ENCODE data around the gene UBAC2. TPM values are rescaled to one million over a fixed set of nuclear protein-coding genes. Genes with fewer than 3 reads are reported as not detected.

UBAC2 gene
- total and polyA plus RNA-seq, 9 donors, result 38.7 to 87.5 (median 48.0) TPM

DNA sequence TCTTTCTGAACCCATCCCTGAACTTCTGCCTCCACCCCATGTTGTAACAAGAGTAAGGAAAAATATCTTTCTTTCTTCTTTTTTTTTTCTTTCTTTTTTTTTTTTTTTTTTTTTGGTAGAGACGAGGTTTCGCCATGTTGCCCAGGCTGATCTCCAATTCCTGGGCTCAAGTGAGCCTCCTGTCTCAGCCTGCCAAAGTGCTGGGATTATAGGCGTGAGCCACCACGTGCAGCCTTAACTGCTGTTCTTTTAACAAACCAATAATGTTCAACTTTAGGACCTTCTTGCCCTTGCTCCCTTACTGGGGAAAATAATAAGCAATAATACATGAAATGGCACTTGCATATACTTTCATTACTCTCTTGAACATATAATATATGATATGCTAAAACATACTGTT lies 86.9 kb downstream of the UBAC2 start:
- Histone ChIP-seq H3K27me3 (no peaks in the 10 kb centered on the region), H3K4me1 (ENCODE audit: insufficient read depth) (peaks cover 5% of the 10 kb centered on the region), H3K27ac (no peak overlapping the region), H3K4me3 (no peak overlapping the region), H3K9me3 (no peaks in the 10 kb centered on the region), H3K36me3 (no peaks in the 10 kb centered on the region)
- no peak for TF ChIP-seq EP300 (IDR thresholded peaks at IDR 0.05)
- TF ChIP-seq, protein P1, sequence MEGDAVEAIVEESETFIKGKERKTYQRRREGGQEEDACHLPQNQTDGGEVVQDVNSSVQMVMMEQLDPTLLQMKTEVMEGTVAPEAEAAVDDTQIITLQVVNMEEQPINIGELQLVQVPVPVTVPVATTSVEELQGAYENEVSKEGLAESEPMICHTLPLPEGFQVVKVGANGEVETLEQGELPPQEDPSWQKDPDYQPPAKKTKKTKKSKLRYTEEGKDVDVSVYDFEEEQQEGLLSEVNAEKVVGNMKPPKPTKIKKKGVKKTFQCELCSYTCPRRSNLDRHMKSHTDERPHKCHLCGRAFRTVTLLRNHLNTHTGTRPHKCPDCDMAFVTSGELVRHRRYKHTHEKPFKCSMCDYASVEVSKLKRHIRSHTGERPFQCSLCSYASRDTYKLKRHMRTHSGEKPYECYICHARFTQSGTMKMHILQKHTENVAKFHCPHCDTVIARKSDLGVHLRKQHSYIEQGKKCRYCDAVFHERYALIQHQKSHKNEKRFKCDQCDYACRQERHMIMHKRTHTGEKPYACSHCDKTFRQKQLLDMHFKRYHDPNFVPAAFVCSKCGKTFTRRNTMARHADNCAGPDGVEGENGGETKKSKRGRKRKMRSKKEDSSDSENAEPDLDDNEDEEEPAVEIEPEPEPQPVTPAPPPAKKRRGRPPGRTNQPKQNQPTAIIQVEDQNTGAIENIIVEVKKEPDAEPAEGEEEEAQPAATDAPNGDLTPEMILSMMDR (IDR thresholded peaks at IDR 0.05), result no peak
- no peak for TF ChIP-seq POLR2A (IDR thresholded peaks at IDR 0.05)
- intact Hi-C loops (cut with DNase I), result no loop called here
- 72 to 83% (median 78%) methylated on average over 4 of the region's 4 CpGs for WGBS, 3 donors
- DNase-seq, result no peak

GRCh38 chr13:99288089-99288488 lies 87.4 kb downstream of the UBAC2 start:
- no peaks in the 10 kb centered on the region for H3K9me3 ChIP-seq

DNA sequence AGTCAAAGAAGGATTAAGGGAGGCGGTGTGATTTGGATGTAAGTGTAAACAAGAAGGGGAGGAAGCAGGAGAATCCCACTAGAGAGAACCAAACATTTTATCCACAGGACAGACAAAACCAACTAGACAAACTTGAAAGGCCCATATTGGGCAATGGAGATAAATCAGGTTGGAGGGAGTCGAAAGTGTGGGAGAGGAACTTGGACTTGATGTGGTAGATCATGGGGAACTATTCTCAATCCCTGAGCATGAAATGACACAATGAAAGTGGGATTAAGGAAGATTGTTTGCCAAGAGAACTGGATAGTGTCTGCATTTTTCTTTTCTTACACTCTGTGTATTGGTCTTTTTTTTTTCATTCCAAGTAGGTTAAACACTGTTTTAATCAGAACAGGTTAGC lies 88.6 kb downstream of the UBAC2 start:
- no peak for TF ChIP-seq EP300 (IDR thresholded peaks at IDR 0.05)
- TF ChIP-seq POLR2A (IDR thresholded peaks at IDR 0.05), result no peak
- TF ChIP-seq, protein P1 (IDR thresholded peaks at IDR 0.05), result no peak
- 79 to 96% (median 85%) methylated on average over 2 of the region's 2 CpGs for WGBS, 3 donors
- Histone ChIP-seq H3K27ac (no peak overlapping the region), H3K4me3 (no peak overlapping the region), H3K27me3 (no peaks in the 10 kb centered on the region), H3K9me3 (no peaks in the 10 kb centered on the region), H3K36me3 (no peaks in the 10 kb centered on the region), H3K4me1 (ENCODE audit: insufficient read depth) (peaks cover 5% of the 10 kb centered on the region)
- DNase-seq, result no peak
- intact Hi-C loops (cut with DNase I), result no loop called here

More at GRCh38 chr13:99288089-99288488, 87.4 kb downstream of the UBAC2 start:
- 59 to 69% (median 65%) methylated on average over 2 of the region's 2 CpGs for WGBS, 3 donors
- TF ChIP-seq, protein P1 (IDR thresholded peaks at IDR 0.05), result no peak
- no peak for TF ChIP-seq EP300 (IDR thresholded peaks at IDR 0.05)
- TF ChIP-seq POLR2A (IDR thresholded peaks at IDR 0.05), result no peak
- Histone ChIP-seq H3K36me3 (no peaks in the 10 kb centered on the region), H3K4me3 (no peak overlapping the region), H3K27me3 (no peaks in the 10 kb centered on the region), H3K4me1 (ENCODE audit: insufficient read depth) (peaks cover 5% of the 10 kb centered on the region), H3K27ac (no peak overlapping the region)
- intact Hi-C loops (cut with DNase I), result no loop called here
- no peak for DNase-seq

DNA sequence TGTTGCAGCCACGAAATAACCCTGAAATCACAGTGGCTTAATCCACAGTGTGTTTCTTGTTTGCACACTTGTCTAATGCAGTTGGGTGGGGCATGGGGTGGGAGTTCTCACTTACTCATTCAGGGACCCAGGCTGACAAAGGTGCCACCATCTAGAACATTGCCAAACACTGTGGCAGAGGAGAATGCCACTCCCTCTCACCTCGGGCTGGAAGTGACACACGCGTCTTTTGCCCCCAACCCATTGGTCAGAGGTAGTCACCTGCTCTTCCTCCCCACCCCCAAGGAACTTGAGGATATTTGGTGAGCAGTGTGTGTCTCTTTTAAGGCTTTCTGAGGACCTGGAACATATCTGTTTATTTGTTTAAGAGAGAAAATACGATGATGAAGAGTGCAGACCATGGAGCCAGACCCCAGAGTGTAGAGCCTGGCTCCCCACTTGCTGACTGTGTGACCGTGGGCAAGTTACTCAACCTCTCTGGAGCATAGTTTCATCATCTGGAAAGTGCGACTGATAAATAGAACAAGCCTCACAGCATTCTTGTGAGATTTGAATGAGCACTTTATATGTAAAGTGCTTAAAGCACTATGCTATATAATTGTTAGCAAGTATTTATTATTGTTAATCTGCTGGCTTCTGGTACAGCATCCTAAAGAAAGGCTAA lies 89.2 kb downstream of the UBAC2 start:
- 88 to 89% (median 89%) methylated on average over 7 of the region's 7 CpGs for WGBS, 3 donors
- Histone ChIP-seq H3K27me3 (no peaks in the 10 kb centered on the region), H3K4me3 (no peak overlapping the region), H3K4me1 (ENCODE audit: insufficient read depth) (peaks cover 5% of the 10 kb centered on the region), H3K27ac (no peak overlapping the region), H3K36me3 (no peaks in the 10 kb centered on the region), H3K9me3 (no peaks in the 10 kb centered on the region)
- no peak for DNase-seq
- TF ChIP-seq POLR2A (IDR thresholded peaks at IDR 0.05), result no peak
- TF ChIP-seq EP300 (IDR thresholded peaks at IDR 0.05), result no peak
- intact Hi-C loops (cut with DNase I), result no loop called here

DNA sequence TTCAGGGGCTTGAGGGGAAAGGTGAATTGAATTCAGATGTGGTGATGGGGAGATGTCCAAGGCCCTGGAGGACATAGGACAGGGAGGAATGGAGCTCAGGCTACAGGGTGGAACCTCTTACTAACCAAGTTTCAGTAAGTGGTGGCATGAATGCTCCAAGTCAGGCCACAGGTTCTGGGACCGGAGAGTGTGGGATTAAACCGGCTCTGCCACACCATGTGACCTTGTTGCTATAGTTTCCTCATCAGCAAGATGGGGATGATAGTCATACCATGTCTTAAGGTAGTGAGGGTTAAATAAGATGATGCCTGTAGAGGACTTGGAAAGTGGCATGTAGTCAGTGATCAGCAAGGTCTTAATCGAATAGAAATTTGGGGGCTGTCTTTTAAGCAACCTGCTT lies 90.2 kb downstream of the UBAC2 start:
- H3K36me3 ChIP-seq, result no peaks in the 10 kb centered on the region
- DNase-seq, result no peak
- H3K4me3 ChIP-seq, result no peak overlapping the region
- no peaks in the 10 kb centered on the region for H3K27me3 ChIP-seq
- H3K9me3 ChIP-seq, result no peaks in the 10 kb centered on the region
- TF ChIP-seq EP300 (IDR thresholded peaks at IDR 0.05) (no peak), POLR2A (IDR thresholded peaks at IDR 0.05) (no peak)
- TF ChIP-seq, protein P1 (IDR thresholded peaks at IDR 0.05), result no peak
- intact Hi-C loops (cut with DNase I), result no loop called here
- H3K27ac ChIP-seq, result no peak overlapping the region
- WGBS, 3 donors, result 87 to 92% (median 91%) methylated on average over 3 of the region's 3 CpGs
- peaks cover 2% of the 10 kb centered on the region for H3K4me1 ChIP-seq (ENCODE audit: insufficient read depth)
